Jurkat, Clone E6-1 (cell line): ENCODE measurements around the gene FIBIN.
"Not testable (repeated sequence)": the region's sequence is repeated elsewhere in the genome, so short reads cannot be mapped to it uniquely, and the experiment has no call there.

ENCODE experiments used
- DNase-seq: peaks from one replicate; pipeline ENCODE4 v3.0.0-alpha.2; 2011; ENCODE audit warnings: low read depth, low spot score
- H3K4me3 ChIP-seq: 2 replicates; pipeline ENCODE4 v1.5.1; 2011; ENCODE audit warnings: mild to moderate bottlenecking, low read length, control low read depth, moderate library complexity

FIBIN gene

DNA sequence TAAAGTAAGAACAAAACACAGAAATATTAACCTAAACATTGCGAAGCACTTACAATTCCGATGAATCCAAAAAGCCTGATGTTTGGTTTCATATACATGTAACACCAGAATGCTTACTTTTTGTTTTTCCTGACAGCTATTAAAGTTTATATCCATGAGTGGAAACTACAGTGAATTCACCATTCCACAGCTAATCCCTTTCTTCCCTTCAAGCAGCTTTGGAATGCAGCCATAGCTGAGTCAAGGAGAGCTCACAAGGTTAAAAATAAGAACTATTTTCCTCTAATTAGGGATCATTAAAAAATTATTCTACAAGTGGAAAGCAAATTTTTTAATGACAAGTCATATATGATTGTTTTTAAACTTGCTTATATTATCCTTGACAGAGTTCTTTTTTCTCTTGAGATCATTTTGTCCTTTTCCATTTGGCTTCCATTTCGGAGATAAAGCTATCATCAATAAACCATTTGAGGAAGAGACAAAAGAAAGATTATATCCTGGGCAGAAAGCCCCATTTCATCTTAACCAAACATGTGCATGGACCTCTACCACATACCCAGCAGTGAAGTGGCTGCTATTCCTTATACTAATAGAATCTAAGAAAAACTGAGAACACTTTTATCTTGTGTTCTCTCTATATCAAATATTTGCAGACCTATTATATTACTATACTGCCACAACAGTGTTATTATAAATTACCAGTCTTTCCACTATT lies 19.7 kb upstream of the FIBIN start:
- no peak overlapping the region for H3K4me3 ChIP-seq
- no peak for DNase-seq

GRCh38 chr11:26974996-26975395 lies 18.9 kb upstream of the FIBIN start:
- no peak overlapping the region for H3K4me3 ChIP-seq
- DNase-seq: no peak

DNA sequence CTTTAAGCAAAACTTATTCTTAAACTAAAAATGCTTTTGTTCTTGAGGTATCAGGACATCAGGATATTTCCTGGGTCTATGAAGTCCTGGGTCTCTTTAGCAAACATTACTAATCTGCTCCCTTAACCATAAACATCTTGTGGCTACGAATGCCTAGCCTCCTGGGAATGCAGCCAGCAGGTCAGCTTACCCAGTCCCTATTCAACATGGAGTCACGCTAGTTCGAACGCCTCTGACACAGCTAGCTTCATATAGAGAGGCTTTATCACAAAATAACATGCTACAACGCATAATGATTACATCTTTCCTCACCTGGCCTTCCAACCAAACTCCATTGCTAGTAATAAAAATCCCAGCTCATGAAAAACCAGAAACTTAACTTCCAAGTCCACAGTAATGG lies 17.5 kb upstream of the FIBIN start:
- H3K4me3 ChIP-seq: no peak overlapping the region
- no peak for DNase-seq

- not testable (repeated sequence) for H3K4me3 ChIP-seq, DNase-seq
Measured at GRCh38 chr11:26977209-26977608, 16.7 kb upstream of the FIBIN start.

DNA sequence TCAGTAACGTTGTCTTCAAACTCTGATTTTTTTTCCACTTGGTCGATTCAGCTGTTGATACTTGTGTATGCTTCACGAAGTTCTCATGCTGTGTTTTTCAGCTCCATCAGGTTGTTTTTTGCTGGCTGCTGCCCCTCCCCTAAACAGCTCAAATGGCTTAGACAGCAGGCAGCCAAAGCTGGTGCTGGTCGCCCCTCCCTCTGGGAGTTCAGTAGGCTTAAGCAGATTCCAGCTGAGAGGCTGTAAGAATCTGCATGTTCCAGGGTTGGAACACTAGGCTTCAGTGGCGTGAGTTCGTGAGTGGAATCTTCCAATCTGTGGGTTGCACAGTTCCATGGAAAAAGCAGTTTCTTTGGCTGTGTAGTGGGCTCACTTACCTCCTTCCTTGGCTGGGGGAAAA lies 10.3 kb upstream of the FIBIN start:
- no peak for DNase-seq
- no peak overlapping the region for H3K4me3 ChIP-seq

DNA sequence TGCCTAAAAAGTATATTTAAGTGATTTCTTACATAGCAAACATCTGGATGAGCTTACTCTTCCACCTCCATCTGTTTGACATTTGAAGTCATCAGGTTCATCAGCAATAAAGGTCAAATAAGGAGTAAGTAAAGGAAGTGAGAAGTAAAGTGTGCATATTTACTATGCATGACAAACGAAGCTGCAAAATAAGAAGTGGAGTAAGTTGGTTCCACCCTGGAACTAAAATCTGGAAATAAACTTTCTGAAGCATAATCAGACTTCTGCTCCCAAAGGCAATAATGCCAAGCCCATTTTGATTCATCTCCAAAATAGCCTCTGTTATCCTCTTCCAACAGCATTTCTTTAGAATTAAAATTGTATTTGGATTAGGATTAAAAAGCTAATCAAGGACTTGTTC lies 8.4 kb upstream of the FIBIN start:
- no peak overlapping the region for H3K4me3 ChIP-seq
- no peak for DNase-seq

DNA sequence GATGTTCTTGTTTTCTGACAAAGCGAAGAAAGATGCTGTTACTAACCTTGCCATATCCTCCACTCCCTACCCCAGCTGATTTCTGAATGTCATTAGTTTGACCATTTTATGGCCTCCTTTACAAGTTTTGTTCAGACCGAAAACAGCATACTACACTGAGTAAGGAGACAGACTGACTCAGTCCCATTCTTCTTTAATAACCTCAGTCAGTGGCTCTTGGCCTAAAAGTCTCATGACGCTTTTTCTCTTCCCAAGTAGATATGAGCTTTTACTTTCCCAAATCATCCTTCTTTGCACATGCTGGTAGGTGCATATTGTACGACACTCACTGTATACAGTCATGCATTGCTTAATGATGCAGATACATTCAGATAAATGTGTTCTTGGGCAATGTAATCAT lies 8.0 kb upstream of the FIBIN start:
- DNase-seq: no peak
- no peak overlapping the region for H3K4me3 ChIP-seq

DNA sequence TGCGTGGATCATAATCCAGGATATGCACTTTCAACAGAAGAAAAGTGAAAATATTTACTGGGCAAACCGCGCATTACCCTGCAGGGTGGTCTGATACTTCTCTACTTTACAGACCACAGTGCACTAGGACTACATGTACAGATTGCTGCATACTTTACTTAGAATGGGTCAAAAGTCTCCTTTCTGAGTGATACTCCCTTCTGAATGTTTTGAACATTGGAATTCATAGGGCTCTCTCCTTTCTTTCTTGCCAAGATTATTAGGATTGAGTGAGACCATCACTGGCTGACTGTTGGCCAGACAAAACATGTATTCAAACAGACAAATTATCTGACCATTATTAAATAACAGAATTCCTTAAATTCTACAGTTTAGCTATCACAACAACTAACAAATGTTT lies 6.6 kb upstream of the FIBIN start:
- no peak overlapping the region for H3K4me3 ChIP-seq
- no peak for DNase-seq

- DNase-seq: no peak
- no peak overlapping the region for H3K4me3 ChIP-seq
Measured at GRCh38 chr11:26987731-26988130, 6.2 kb upstream of the FIBIN start.

DNA sequence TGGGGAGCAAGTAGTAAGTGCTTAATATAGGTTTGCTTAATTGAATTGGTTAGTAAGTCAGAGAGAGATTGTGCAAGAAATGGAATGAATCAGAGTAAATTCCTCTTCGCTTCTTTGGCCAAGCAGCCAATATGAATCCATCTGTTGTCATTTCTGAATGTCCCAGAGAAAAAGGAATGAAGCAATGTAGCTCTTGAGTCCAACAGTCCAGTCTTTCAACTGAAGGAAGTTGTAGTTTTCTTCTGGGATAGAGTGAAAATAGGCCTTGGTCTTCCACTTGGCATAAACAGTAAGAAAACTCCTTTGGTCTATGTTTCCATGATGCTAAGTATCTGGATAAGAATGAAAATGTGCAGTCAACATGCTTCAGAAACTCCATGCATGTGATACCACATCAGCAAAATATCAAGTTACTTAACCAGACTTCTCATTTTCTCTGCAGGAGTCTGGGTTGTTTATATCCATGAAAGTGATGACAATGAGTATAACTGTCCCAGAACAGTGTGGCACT lies 1.8 kb upstream of the FIBIN start:
- DNase-seq: no peak
- H3K4me3 ChIP-seq: no peak overlapping the region

DNA sequence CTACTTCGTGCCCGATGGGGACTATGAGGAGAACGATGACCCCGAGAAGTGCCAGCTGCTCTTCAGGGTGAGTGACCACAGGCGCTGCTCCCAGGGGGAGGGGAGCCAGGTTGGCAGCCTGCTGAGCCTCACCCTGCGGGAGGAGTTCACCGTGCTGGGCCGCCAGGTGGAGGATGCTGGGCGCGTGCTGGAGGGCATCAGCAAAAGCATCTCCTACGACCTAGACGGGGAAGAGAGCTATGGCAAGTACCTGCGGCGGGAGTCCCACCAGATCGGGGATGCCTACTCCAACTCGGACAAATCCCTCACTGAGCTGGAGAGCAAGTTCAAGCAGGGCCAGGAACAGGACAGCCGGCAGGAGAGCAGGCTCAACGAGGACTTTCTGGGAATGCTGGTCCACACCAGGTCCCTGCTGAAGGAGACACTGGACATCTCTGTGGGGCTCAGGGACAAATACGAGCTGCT lies 751 bp downstream of the FIBIN start:
- no peak overlapping the region for H3K4me3 ChIP-seq
- no peak for DNase-seq

DNA sequence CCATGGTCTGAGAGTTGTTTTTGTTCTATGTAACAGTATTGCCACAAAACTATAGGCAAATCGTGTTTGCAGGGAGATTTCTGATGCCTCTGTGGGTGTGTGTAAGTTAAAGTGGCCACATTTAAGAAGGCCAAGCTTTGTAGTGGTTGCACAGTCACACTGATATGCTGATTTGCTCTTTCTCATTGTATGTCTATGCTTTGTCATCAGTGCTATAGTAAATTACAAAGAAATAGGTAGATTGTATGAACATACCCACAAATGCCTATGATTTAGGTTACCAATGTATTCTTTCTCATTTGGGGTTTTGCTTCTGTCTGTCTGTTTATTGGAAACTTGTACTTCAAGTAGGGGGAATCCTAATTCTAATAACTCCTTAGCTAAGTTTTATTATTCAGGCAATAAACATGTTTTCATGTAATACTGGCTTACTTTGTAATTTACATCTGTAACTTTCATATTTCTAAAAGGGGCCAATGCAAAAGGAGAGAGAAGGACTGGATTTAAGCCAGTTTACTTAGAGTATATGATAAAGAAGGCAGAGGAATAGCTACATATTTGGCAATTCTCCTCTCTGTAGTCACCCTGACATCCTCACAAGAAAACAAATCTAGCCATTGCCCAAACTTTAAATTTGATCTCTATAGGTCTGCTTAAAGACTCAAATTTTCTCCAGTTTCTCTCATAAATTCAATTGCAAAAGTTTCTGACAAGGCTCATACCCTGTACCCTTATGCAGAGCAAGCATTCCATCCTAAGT lies 2.0 kb downstream of the FIBIN start:
- no peak overlapping the region for H3K4me3 ChIP-seq
- DNase-seq: no peak

- no peak for DNase-seq
- H3K4me3 ChIP-seq: no peak overlapping the region
Measured at GRCh38 chr11:26997378-26997777, 3.5 kb downstream of the FIBIN start.

GRCh38 chr11:27001136-27001730 lies 7.3 kb downstream of the FIBIN start:
- H3K4me3 ChIP-seq, DNase-seq: not testable (repeated sequence)

GRCh38 chr11:27002431-27002830 lies 8.5 kb downstream of the FIBIN start:
- H3K4me3 ChIP-seq: no peak overlapping the region
- no peak for DNase-seq

- no peak overlapping the region for H3K4me3 ChIP-seq
- DNase-seq: no peak
Measured at GRCh38 chr11:27002838-27003237, 8.9 kb downstream of the FIBIN start.

DNA sequence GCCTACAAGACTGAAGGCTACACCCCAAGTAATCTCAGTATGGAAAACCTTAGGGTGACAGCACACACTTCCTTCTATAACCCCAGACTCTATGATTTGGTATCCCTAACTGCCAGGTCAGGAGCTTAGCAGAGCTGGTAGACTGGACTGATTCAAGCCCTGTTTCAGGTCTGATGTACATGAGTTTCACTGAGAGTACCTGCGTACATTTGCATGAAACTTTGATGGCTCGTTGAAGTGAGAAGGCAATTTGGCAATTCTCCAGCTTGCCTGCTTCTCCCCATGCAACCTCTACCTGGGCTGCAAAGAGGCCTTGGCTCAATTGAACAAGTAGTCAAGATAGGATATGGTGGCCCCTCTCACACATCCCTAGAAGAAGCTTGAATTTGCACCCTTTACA lies 10.2 kb downstream of the FIBIN start:
- no peak overlapping the region for H3K4me3 ChIP-seq
- no peak for DNase-seq

- H3K4me3 ChIP-seq: no peak overlapping the region
- DNase-seq: no peak
Measured at GRCh38 chr11:27008811-27009535, 15.1 kb downstream of the FIBIN start.

GRCh38 chr11:27011560-27012233 lies 17.8 kb downstream of the FIBIN start:
- DNase-seq: no peak
- H3K4me3 ChIP-seq: no peak overlapping the region
